ENCODE data around the gene IRAK3. TPM values are rescaled to one million over a fixed set of nuclear protein-coding genes. Genes with fewer than 3 reads are reported as not detected.

The IRAK3 gene
- total RNA-seq, 1 experiment from 2014 or later, result 0.12 TPM

DNA sequence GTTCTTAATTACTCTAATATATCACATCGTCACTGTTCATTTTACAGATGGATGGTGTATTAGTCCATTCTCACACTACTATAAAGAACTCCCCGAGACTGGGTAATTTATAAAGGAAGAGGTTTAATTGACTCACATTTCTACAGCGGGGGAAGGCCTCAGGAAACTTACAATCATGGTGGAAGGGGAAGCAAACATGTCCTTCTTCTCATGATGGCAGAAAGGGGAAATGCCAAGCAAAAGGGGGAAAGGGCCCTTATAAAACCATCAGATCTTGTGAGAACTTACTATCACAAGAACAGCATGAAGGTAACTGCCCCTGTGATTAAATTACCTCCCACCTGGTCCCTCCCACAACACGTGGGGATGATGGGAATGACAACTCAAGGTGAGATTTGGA lies 25.7 kb upstream of the IRAK3 start:
- Histone ChIP-seq H3K9ac (ENCODE audit: low read length) (no peak overlapping the region), H3K4me1 (ENCODE audit: control insufficient read depth in 1 of 2, insufficient read depth in 2 of 2, low read length in 2 of 2) (peaks cover 4 to 11% of the 10 kb centered on the region in 2 experiments), H3K4me3 (replicated peaks in 1 of 2; ENCODE audit: low read depth in 1 of 2, low read length in 2 of 2) (no peak overlapping the region), H3K4me2 (ENCODE audit: low read length) (no peak overlapping the region), H4K20me1 (ENCODE audit: insufficient read depth) (no peaks in the 10 kb centered on the region), H3K27ac (ENCODE audit: low read depth, low read length) (no peak overlapping the region), H2AFZ (ENCODE audit: low read depth, low read length, poor library complexity, severe bottlenecking) (no peak overlapping the region), H3K36me3 (ENCODE audit: control insufficient read depth in 1 of 2, insufficient read depth in 2 of 2, low read length in 2 of 2) (peaks cover 0 to 23% of the 10 kb centered on the region in 2 experiments; a peak in 2 of 4 replicates), H3K79me2 (ENCODE audit: insufficient read depth, low read length) (peaks cover 79% of the 10 kb centered on the region), H3K9me3 (ENCODE audit: control insufficient read depth in 1 of 2, insufficient read depth in 1 of 2, low read depth in 1 of 2, low read length in 2 of 2) (peaks cover 0 to 7% of the 10 kb centered on the region in 2 experiments; a peak in 2 of 4 replicates), H3K9me2 (ENCODE audit: insufficient read depth) (no peaks in the 10 kb centered on the region), H3K27me3 (ENCODE audit: insufficient read depth, low read length) (no peaks in the 10 kb centered on the region)
- intact Hi-C loops (cut with micrococcal nuclease), result no loop called here
- ChIA-PET CTCF (no interaction called here), RAD21 (ENCODE audit: low non-redundant PET in 1 of 2, low total read pairs in 2 of 2, uncharacterized antibody in 2 of 2, unreplicated experiment in 2 of 2) (no interaction called here), POLR2A (no interaction called here)
- no peak for TF ChIP-seq CEBPB (IDR thresholded peaks at IDR 0.05; ENCODE audit: low read depth)
- TF ChIP-seq, protein P1, sequence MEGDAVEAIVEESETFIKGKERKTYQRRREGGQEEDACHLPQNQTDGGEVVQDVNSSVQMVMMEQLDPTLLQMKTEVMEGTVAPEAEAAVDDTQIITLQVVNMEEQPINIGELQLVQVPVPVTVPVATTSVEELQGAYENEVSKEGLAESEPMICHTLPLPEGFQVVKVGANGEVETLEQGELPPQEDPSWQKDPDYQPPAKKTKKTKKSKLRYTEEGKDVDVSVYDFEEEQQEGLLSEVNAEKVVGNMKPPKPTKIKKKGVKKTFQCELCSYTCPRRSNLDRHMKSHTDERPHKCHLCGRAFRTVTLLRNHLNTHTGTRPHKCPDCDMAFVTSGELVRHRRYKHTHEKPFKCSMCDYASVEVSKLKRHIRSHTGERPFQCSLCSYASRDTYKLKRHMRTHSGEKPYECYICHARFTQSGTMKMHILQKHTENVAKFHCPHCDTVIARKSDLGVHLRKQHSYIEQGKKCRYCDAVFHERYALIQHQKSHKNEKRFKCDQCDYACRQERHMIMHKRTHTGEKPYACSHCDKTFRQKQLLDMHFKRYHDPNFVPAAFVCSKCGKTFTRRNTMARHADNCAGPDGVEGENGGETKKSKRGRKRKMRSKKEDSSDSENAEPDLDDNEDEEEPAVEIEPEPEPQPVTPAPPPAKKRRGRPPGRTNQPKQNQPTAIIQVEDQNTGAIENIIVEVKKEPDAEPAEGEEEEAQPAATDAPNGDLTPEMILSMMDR (IDR thresholded peaks at IDR 0.05 in 2 of 3, conservative IDR thresholded peaks at IDR 0.05 in 1 of 3; ENCODE audit: borderline replicate concordance in 1 of 3, insufficient read depth in 1 of 3, low read depth in 2 of 3, low read length in 2 of 3), result no peak
- TF ChIP-seq EZH2phosphoT487 (IDR thresholded peaks at IDR 0.05; ENCODE audit: borderline replicate concordance), result no peak
- TF ChIP-seq, protein P2, sequence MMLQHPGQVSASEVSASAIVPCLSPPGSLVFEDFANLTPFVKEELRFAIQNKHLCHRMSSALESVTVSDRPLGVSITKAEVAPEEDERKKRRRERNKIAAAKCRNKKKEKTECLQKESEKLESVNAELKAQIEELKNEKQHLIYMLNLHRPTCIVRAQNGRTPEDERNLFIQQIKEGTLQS (IDR thresholded peaks at IDR 0.05), result no peak
- no peak for TF ChIP-seq EZH2 (IDR thresholded peaks at IDR 0.05)
- TF ChIP-seq SIN3A (IDR thresholded peaks at IDR 0.05; ENCODE audit: low read depth), result no peak
- TF ChIP-seq, protein P3, sequence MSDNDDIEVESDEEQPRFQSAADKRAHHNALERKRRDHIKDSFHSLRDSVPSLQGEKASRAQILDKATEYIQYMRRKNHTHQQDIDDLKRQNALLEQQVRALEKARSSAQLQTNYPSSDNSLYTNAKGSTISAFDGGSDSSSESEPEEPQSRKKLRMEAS (IDR thresholded peaks at IDR 0.05), result no peak
- no TSS peak for BruUV-seq (replicated peaks)
- DNase-seq (ENCODE audit: low read depth, low spot score) (no peak), ATAC-seq (no peak)

DNA sequence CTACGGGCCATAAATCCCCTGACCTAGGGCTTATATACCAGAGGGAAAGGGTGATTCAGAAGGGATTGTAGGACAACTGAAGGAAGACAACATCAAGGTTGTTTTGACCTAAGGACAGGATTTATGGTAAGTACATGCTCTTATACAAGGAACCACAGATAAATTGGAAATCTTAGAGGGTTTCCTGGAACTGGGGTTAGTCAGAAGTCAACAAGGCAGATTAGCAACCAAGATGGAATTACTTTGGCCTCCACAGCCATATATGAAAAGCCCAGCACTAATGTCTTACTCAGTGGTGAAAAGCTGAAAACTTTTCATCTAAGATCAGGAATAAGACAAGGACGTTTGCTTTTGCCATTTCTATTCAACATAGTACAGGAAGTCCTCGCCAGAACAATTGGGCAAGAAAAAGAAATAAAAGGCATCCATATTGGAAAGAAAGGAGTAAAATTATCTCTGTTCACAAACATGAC lies 24.6 kb upstream of the IRAK3 start:
- no peak overlapping the region for H3K4me3 ChIP-seq (replicated peaks in 1 of 2; ENCODE audit: low read depth in 1 of 2, low read length in 2 of 2)
- peaks cover 0 to 23% of the 10 kb centered on the region in 2 experiments; a peak in 2 of 4 replicates for H3K36me3 ChIP-seq (ENCODE audit: control insufficient read depth in 1 of 2, insufficient read depth in 2 of 2, low read length in 2 of 2)
- H3K79me2 ChIP-seq (ENCODE audit: insufficient read depth, low read length), result peaks cover 88% of the 10 kb centered on the region
- RAD21 ChIA-PET (ENCODE audit: low non-redundant PET in 1 of 2, low total read pairs in 2 of 2, uncharacterized antibody in 2 of 2, unreplicated experiment in 2 of 2), result no interaction called here
- intact Hi-C loops (cut with micrococcal nuclease), result no loop called here
- no peak for DNase-seq (ENCODE audit: low read depth, low spot score)
- TF ChIP-seq, protein P4, sequence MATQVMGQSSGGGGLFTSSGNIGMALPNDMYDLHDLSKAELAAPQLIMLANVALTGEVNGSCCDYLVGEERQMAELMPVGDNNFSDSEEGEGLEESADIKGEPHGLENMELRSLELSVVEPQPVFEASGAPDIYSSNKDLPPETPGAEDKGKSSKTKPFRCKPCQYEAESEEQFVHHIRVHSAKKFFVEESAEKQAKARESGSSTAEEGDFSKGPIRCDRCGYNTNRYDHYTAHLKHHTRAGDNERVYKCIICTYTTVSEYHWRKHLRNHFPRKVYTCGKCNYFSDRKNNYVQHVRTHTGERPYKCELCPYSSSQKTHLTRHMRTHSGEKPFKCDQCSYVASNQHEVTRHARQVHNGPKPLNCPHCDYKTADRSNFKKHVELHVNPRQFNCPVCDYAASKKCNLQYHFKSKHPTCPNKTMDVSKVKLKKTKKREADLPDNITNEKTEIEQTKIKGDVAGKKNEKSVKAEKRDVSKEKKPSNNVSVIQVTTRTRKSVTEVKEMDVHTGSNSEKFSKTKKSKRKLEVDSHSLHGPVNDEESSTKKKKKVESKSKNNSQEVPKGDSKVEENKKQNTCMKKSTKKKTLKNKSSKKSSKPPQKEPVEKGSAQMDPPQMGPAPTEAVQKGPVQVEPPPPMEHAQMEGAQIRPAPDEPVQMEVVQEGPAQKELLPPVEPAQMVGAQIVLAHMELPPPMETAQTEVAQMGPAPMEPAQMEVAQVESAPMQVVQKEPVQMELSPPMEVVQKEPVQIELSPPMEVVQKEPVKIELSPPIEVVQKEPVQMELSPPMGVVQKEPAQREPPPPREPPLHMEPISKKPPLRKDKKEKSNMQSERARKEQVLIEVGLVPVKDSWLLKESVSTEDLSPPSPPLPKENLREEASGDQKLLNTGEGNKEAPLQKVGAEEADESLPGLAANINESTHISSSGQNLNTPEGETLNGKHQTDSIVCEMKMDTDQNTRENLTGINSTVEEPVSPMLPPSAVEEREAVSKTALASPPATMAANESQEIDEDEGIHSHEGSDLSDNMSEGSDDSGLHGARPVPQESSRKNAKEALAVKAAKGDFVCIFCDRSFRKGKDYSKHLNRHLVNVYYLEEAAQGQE (IDR thresholded peaks at IDR 0.05; ENCODE audit: low read depth), result no peak
- no peak for TF ChIP-seq CBX3 (IDR thresholded peaks at IDR 0.05; ENCODE audit: low read depth)
- no peak for TF ChIP-seq SP1 (IDR thresholded peaks at IDR 0.05; ENCODE audit: low read depth)
- no peak for TF ChIP-seq FOSL1 (IDR thresholded peaks at IDR 0.05; ENCODE audit: low read depth)
- TF ChIP-seq, protein P2 (IDR thresholded peaks at IDR 0.05), result no peak
- no peak for TF ChIP-seq ELF1 (IDR thresholded peaks at IDR 0.05; ENCODE audit: borderline replicate concordance, low read depth)
- TF ChIP-seq, protein P3 (IDR thresholded peaks at IDR 0.05), result no peak
- no peaks in the 10 kb centered on the region for H3K27me3 ChIP-seq (ENCODE audit: insufficient read depth, low read length)
- no peak overlapping the region for H2AFZ ChIP-seq (ENCODE audit: low read depth, low read length, poor library complexity, severe bottlenecking)
- no peaks in the 10 kb centered on the region for H4K20me1 ChIP-seq (ENCODE audit: insufficient read depth)
- no peak overlapping the region for H3K27ac ChIP-seq (ENCODE audit: low read depth, low read length)
- POLR2A ChIA-PET, result no interaction called here
- peaks cover 0 to 7% of the 10 kb centered on the region in 2 experiments; a peak in 2 of 4 replicates for H3K9me3 ChIP-seq (ENCODE audit: control insufficient read depth in 1 of 2, insufficient read depth in 1 of 2, low read depth in 1 of 2, low read length in 2 of 2)
- no peak for ATAC-seq
- H3K4me1 ChIP-seq (ENCODE audit: control insufficient read depth in 1 of 2, insufficient read depth in 2 of 2, low read length in 2 of 2), result peaks cover 4 to 11% of the 10 kb centered on the region in 2 experiments
- no peaks in the 10 kb centered on the region for H3K9me2 ChIP-seq (ENCODE audit: insufficient read depth)
- H3K9ac ChIP-seq (ENCODE audit: low read length), result no peak overlapping the region
- CTCF ChIA-PET, result no interaction called here
- H3K4me2 ChIP-seq (ENCODE audit: low read length), result no peak overlapping the region
- no TSS peak for BruUV-seq (replicated peaks)
